Nephron progenitor cell (in vitro differentiated cells): ENCODE results near the gene DDT.
"Not testable (repeated sequence)": the region's sequence is repeated elsewhere in the genome, so short reads cannot be mapped to it uniquely, and the experiment has no call there.

Source experiments
- DNase-seq: peaks from one replicate; pipeline ENCODE4 v3.0.0; 2021
- H3K27ac Mint-ChIP-seq: 2 replicates; pipeline ENCODE4 v1.8.0; 2021; ENCODE audit warnings: mild to moderate bottlenecking, moderate library complexity, mixed read lengths
- H3K27me3 Mint-ChIP-seq: 2 replicates; pipeline ENCODE4 v1.8.0; 2021; ENCODE audit warnings: mild to moderate bottlenecking, low read depth, mixed read lengths; ENCODE audit not compliant: poor library complexity
- H3K36me3 Mint-ChIP-seq: 2 replicates; pipeline ENCODE4 v1.8.0; 2021; ENCODE audit warnings: low read depth, mixed read lengths
- H3K4me1 Mint-ChIP-seq: 2 replicates; pipeline ENCODE4 v1.8.0; 2021; ENCODE audit warnings: mixed read lengths
- H3K4me3 Mint-ChIP-seq: 2 replicates; pipeline ENCODE4 v1.8.0; 2021; ENCODE audit warnings: mild to moderate bottlenecking, moderate library complexity, mixed read lengths
- H3K9me3 Mint-ChIP-seq: 2 replicates; pipeline ENCODE4 v1.8.0; 2021; ENCODE audit warnings: mild to moderate bottlenecking, moderate library complexity, mixed read lengths
- TF ChIP-seq, protein P1 (sequence below): fragments of 200-600 bp; sonication (generic); IDR thresholded peaks from 2 replicates; pipeline ENCODE4 v1.5.0; 2021; ENCODE audit warnings: antibody characterized with exemption

Gene DDT

DNA sequence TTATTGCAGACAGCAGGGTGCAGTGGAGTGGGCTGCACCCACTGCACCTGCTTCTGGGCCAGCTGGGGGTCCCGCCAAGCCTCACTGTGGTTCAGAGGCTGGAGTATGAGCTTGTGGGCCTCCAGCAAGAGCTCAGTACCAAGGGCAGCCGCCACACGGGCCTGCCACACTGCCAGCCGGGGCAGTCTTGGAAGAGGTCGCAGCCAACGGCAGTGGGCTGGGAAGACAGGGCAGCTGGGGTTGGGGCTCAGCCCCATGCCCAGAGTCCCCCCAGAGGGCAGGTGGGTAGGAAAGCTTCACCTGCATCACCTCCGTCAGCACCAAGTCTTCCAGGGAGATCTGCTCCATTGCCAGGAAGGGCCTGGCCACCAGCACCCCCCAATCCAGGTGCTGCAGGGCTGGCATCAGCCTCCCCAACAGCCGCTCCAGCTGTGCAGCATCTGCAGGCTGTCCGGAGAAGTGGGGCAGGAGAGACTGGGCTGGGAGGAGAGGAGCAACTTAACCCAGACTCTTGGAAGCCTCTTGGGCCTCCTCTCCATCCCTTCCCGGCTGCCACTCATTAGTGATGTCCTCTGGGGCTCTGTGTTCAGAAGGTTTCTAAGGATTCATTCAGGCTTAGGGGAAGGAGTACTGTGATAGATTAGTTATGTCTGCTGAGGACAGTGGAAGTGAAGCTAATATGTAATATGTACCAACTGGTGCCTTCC, 32.1 kb upstream of the DDT start:
- H3K9me3 Mint-ChIP-seq: no peaks in the 10 kb centered on the region
- no peak overlapping the region for H3K27ac Mint-ChIP-seq
- H3K27me3 Mint-ChIP-seq: peaks cover 12% of the 10 kb centered on the region
- no peaks in the 10 kb centered on the region for H3K36me3 Mint-ChIP-seq
- DNase-seq: no peak
- TF ChIP-seq, protein P1, sequence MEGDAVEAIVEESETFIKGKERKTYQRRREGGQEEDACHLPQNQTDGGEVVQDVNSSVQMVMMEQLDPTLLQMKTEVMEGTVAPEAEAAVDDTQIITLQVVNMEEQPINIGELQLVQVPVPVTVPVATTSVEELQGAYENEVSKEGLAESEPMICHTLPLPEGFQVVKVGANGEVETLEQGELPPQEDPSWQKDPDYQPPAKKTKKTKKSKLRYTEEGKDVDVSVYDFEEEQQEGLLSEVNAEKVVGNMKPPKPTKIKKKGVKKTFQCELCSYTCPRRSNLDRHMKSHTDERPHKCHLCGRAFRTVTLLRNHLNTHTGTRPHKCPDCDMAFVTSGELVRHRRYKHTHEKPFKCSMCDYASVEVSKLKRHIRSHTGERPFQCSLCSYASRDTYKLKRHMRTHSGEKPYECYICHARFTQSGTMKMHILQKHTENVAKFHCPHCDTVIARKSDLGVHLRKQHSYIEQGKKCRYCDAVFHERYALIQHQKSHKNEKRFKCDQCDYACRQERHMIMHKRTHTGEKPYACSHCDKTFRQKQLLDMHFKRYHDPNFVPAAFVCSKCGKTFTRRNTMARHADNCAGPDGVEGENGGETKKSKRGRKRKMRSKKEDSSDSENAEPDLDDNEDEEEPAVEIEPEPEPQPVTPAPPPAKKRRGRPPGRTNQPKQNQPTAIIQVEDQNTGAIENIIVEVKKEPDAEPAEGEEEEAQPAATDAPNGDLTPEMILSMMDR: no peak
- H3K4me1 Mint-ChIP-seq: peaks cover 18% of the 10 kb centered on the region
- H3K4me3 Mint-ChIP-seq: no peak overlapping the region

DNA sequence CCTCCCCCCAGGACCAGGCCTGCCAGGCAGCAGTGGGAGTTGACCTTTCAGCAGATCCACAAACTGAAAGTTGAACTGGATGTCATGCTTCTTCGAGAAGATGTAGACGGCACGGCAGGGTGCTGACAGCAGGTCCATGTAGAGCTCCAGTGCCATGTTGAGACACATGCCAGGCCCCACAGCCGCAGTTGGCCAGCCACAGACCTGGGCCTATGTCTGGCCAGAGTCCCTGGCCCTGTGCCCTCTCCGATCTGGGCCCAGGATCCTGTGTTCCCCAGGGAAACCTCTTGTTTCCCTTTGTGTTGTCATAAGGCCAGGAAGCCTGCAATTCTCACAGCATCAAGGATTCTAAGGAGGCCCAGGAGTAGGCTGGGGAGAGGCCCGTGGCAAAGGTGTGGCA, 31.0 kb upstream of the DDT start, which contains the start of gene GSTT4:
Gene GSTT4 (minus strand): TSS at position 253 of the 400 bp plus-strand sequence. CDS start 97 bp downstream, at position 156.
- H3K4me3 Mint-ChIP-seq: no peak within 1 kb of the TSS
- peaks cover 19% of the 10 kb centered on the region for H3K4me1 Mint-ChIP-seq
- H3K27me3 Mint-ChIP-seq: peaks cover 14% of the 10 kb centered on the region
- no peaks in the 10 kb centered on the region for H3K9me3 Mint-ChIP-seq
- no peak within 1 kb of the TSS for H3K27ac Mint-ChIP-seq
- no peaks in the 10 kb centered on the region for H3K36me3 Mint-ChIP-seq
- TF ChIP-seq, protein P1: no peak
- DNase-seq: no peak

DNA sequence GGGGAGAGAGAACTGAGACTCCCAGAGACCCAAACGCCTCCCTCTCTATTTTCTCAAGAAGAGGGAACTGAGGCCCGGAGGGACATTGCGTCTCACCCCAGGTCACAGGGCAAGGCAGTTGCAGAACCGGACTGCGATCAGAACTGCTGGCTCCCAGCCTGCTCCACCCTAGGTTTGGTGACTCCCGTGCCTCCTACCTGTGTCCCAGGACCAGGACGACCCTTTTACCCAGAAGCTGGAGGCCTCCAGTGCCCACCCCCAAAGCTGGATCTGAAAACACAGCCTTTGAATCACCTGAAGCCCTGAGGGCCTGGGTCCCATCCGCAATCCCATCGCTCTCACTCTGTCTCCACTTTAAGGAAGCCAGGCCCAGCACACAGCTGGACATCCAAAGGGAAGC, 29.6 kb upstream of the DDT start:
- Mint-ChIP-seq H3K9me3 (no peaks in the 10 kb centered on the region), H3K27me3 (peaks cover 10% of the 10 kb centered on the region), H3K27ac (no peak overlapping the region), H3K4me1 (peaks cover 23% of the 10 kb centered on the region), H3K36me3 (no peaks in the 10 kb centered on the region), H3K4me3 (no peak overlapping the region)
- TF ChIP-seq, protein P1: no peak
- no peak for DNase-seq

DNA sequence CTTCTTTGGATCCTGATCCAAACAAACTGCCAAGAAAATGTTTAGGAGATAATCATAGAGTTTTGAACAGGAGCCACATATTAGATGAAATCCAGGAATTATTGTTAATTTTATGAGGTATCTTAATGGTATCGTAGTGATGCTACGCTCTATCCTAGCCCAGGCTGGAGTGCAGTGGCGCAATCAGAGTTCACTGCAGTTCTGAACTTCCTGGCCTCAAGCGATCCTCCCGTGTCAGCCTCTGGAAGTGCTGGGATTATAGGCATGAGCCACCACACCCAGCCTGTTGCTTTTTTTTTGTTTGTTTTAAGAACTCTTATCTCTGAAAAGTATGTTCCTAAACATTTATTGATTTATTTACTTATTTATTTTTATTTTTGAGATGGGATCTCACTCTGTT, 28.6 kb upstream of the DDT start:
- H3K4me1 Mint-ChIP-seq: peaks cover 23% of the 10 kb centered on the region
- no peaks in the 10 kb centered on the region for H3K9me3 Mint-ChIP-seq
- no peak overlapping the region for H3K27ac Mint-ChIP-seq
- H3K4me3 Mint-ChIP-seq: no peak overlapping the region
- H3K27me3 Mint-ChIP-seq: peaks cover 6% of the 10 kb centered on the region
- TF ChIP-seq, protein P1: no peak
- no peaks in the 10 kb centered on the region for H3K36me3 Mint-ChIP-seq
- DNase-seq: no peak

DNA sequence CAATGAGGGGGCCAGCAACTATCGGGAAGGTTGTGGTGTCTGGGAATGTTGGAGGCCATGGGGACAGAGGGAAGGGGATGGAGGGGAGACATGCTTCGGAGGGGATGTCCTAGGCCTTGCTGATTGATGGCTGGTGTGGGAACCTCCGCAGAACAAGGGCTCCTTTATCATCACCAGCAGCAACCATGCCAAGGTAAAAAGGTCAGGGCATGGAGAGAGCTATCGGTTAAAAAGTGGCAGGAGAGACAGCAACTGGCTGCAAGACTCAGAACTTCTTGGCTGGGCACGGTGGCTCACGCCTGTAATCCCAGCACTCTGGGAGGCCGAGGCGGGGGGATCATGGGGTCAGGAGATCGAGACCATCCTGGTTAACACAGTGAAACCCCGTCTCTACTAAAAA, 28.0 kb upstream of the DDT start:
- TF ChIP-seq, protein P1: no peak

DNA sequence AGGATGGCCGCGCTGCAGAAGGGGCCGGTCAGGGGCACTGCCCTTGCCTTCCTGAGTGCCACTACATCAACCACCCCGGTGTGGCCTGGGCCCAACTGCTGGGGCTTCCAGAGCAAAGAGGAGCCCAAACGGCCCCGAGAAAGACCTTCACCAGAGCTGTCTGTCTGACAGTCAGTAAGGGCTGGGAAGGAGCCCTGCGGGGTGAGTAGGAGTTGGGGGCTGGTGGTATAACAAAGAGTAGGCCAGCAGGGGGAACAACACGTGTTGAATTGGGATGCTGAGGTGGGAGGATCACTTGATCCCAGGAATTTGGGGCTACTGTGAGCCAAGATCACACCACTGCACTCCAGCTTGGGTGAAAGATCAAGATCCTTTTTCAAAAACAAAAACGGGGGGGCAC, 27.1 kb upstream of the DDT start:
- TF ChIP-seq, protein P1: no peak
- Mint-ChIP-seq H3K36me3 (no peaks in the 10 kb centered on the region), H3K4me1 (peaks cover 23% of the 10 kb centered on the region), H3K4me3 (no peak overlapping the region), H3K27ac (no peak overlapping the region), H3K9me3 (no peaks in the 10 kb centered on the region), H3K27me3 (peaks cover 15% of the 10 kb centered on the region)
- DNase-seq: no peak

More for the DNA sequence above, 28.0 kb upstream of the DDT start:
- Mint-ChIP-seq H3K4me3 (no peak overlapping the region), H3K9me3 (no peaks in the 10 kb centered on the region), H3K27me3 (peaks cover 9% of the 10 kb centered on the region), H3K4me1 (peaks cover 23% of the 10 kb centered on the region), H3K36me3 (no peaks in the 10 kb centered on the region), H3K27ac (no peak overlapping the region)
- no peak for DNase-seq

DNA sequence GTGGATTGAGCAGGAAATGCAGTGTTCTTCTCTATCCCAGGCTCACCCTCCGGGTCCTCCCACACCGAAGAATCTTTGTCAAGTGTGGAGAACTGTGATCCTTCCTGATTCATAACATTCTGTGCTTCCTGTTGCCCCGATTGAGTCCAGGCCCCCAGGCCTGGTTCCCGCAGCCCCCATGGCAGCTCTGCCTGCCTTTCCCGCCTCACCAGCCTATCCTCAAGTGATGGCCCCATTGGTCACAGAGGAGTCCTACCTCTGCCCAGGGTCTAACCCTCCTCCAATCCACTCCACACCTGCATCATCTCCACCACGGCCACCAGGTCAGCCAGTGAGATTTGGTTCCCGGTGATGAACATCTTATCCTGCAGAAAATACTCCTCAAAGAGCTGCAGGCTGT, 25.5 kb upstream of the DDT start:
- not testable (repeated sequence) for H3K9me3 Mint-ChIP-seq, H3K27ac Mint-ChIP-seq, H3K4me3 Mint-ChIP-seq, H3K36me3 Mint-ChIP-seq, DNase-seq
- H3K27me3 Mint-ChIP-seq: peaks cover 21% of the 10 kb centered on the region
- H3K4me1 Mint-ChIP-seq: peaks cover 23% of the 10 kb centered on the region
